ENCODE data around the gene PPP1R7.

DNA sequence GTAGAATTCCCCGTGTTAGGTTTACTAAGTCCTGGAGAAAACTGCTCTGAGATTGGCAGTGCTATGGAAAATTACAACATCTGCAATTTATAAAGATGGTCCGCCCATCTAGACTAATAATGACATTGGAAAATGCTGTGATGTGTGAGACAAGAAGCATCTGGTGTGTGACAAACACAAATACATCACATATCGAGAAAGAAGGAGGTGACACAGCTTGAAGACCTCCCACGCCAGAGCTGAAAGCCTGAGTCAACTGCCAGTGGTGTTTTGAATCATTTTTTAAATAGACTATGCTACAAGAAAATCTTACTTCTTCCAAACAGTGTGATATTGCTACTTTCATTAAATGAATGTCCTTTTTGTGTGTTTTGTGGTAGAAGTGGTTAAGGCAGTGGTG is 29.6 kb downstream of the PPP1R7 start:
- TF ChIP-seq POLR2A (IDR thresholded peaks at IDR 0.05; ENCODE audit: low read length) = no peak
- TF ChIP-seq GATA1 (IDR thresholded peaks at IDR 0.05; ENCODE audit: low read depth, low read length) = no peak

All from erythroblast (primary cell).